K562 (cell line): Measurements from ENCODE around the gene HIPK2. TPM values are rescaled to one million over a fixed set of nuclear protein-coding genes. Genes with fewer than 3 reads are reported as not detected.

Experiments used
- ATAC-seq: fragments of 200-7000 bp; cut with Tn5 transposase; 3 replicates; pipeline ENCODE4 v1.9.1; 2020; ENCODE audit warnings: moderate library complexity
- BruUV-seq: library from RNA; stranded (reverse); fragments of 400-500 nt; replicated peaks from 2 replicates; lab custom pipeline; 2021; lab: Mats Ljungman, UMichigan
- CTCF ChIA-PET: fragments of 300-600 bp; formaldehyde crosslinking; extraction: SDS; loops from one replicate; lab custom pipeline; 2021; ENCODE audit warnings: low intra/inter-chr PET ratio; lab: Yijun Ruan, JAX
- POLR2A ChIA-PET: fragments of 300-600, 350-650 bp; sonication (Branson Sonifier 250); formaldehyde crosslinking; extraction: SDS; loops from one replicate; lab custom pipeline; 2021; ENCODE audit warnings: antibody characterized with exemption, inconsistent platforms; lab: Yijun Ruan, JAX
- DNase-seq, 4 experiments: peaks; one replicate each; pipeline versions ENCODE4 v3.0.0 to v3.0.0-alpha.2; 2011 to 2018; ENCODE audit warnings: low spot score in 3 of 4, mixed read lengths in 3 of 4; ENCODE audit errors: extremely low read depth in 1 of 4
- FAIRE-seq: peaks from 2 replicates; lab custom pipeline; 2011; peaks lifted over from hg19 to GRCh38; lab: Jason Lieb, UNC
- H2AFZ ChIP-seq: 2 replicates; pipeline ENCODE4 v1.6.0; 2011; ENCODE audit warnings: low read depth, low read length, control low read depth, inconsistent platforms
- H3K27ac ChIP-seq: fragments of 200-600 bp; 3 replicates; pipeline ENCODE4 v1.8.0; 2011; ENCODE audit warnings: low read depth, mild to moderate bottlenecking, control low read depth, inconsistent platforms, low read length, moderate library complexity, mixed read lengths; ENCODE audit errors: extremely low read depth
- H3K27me3 ChIP-seq, 2 experiments: fragments of 300-600 bp in 1 of 2; 2 replicates in 1 of 2; 3 replicates in 1 of 2; pipeline versions ENCODE4 v1.6.0 to v1.8.0; 2011; ENCODE audit warnings: inconsistent platforms in 2 of 2, low read length in 2 of 2, mild to moderate bottlenecking in 1 of 2, mixed read lengths in 1 of 2, moderate library complexity in 1 of 2; ENCODE audit not compliant: control insufficient read depth in 2 of 2, insufficient read depth in 2 of 2
- H3K36me3 ChIP-seq: fragments of 300-600 bp; 3 replicates; pipeline ENCODE4 v1.8.0; 2011; ENCODE audit warnings: mild to moderate bottlenecking, low read length, inconsistent platforms; ENCODE audit not compliant: control insufficient read depth, insufficient read depth
- H3K4me1 ChIP-seq, 2 experiments: fragments of 200-600 bp in 1 of 2; replicated peaks in 1 of 2; 2 replicates in 1 of 2; 3 replicates in 1 of 2; pipeline versions ENCODE4 v1.5.1 to v1.8.0; 2011; ENCODE audit warnings: inconsistent platforms in 2 of 2, low read length in 2 of 2, mild to moderate bottlenecking in 1 of 2, mixed read lengths in 1 of 2, moderate library complexity in 1 of 2; ENCODE audit not compliant: control insufficient read depth in 2 of 2, insufficient read depth in 2 of 2
- H3K4me2 ChIP-seq: 2 replicates; pipeline ENCODE4 v1.6.1; 2011; ENCODE audit warnings: low read length, control low read depth, inconsistent platforms, mixed read lengths; ENCODE audit not compliant: insufficient read depth
- H3K4me3 ChIP-seq: fragments of 200-600 bp; sonication (generic), shearing (Covaris generic); 2 replicates; pipeline ENCODE4 v1.5.1; 2016; ENCODE audit warnings: control low read depth, inconsistent platforms
- H3K79me2 ChIP-seq: fragments of 200-600 bp; 3 replicates; pipeline ENCODE4 v1.8.0; 2011; ENCODE audit warnings: low read length, inconsistent platforms; ENCODE audit not compliant: control insufficient read depth, insufficient read depth
- H3K9ac ChIP-seq, 2 experiments: 2 replicates each; pipeline versions ENCODE4 v1.6.0 to v1.6.1; 2011; ENCODE audit warnings: low read depth in 2 of 2, low read length in 2 of 2, control low read depth in 1 of 2, inconsistent platforms in 1 of 2, mild to moderate bottlenecking in 1 of 2, mixed read lengths in 1 of 2; ENCODE audit not compliant: insufficient read depth in 1 of 2
- H3K9me1 ChIP-seq: one replicate; pipeline ENCODE4 v1.6.0; 2011; ENCODE audit warnings: inconsistent platforms, mild to moderate bottlenecking, low read length, moderate library complexity; ENCODE audit not compliant: control insufficient read depth, insufficient read depth
- H3K9me3 ChIP-seq: replicated peaks from 2 replicates; pipeline ENCODE4 v1.5.1; 2011; ENCODE audit warnings: low read depth, low read length, inconsistent platforms; ENCODE audit not compliant: control insufficient read depth, insufficient read depth
- H4K20me1 ChIP-seq: replicated peaks from 2 replicates; pipeline ENCODE4 v1.6.1; 2011; ENCODE audit warnings: low read length, inconsistent platforms, mixed read lengths; ENCODE audit not compliant: control insufficient read depth, insufficient read depth
- CBFA2T2 ChIP-seq: fragments of 450-650 bp; conservative IDR thresholded peaks from 2 replicates; pipeline ENCODE4 v1.6.1; 2017; ENCODE audit warnings: mild to moderate bottlenecking
- ETV1 ChIP-seq: fragments of 450-650 bp; conservative IDR thresholded peaks from 2 replicates; pipeline ENCODE4 v1.6.1; 2016; ENCODE audit warnings: missing genetic modification characterization, control low read depth, low read depth, missing compliant biosample characterization
- EWSR1 ChIP-seq: fragments of 450-650 bp; IDR thresholded peaks from 2 replicates; pipeline ENCODE4 v1.6.1; 2018; ENCODE audit warnings: borderline replicate concordance, mild to moderate bottlenecking, low read depth, moderate library complexity; ENCODE audit not compliant: partially characterized antibody
- HNRNPL ChIP-seq: fragments of 200-400 bp; formaldehyde crosslinking; IDR thresholded peaks from 2 replicates; pipeline ENCODE4 v1.6.1; 2017; ENCODE audit warnings: low read depth, mild to moderate bottlenecking, low read length
- NFIC ChIP-seq: fragments of 450-650 bp; IDR thresholded peaks from 2 replicates; pipeline ENCODE4 v1.6.1; 2017; ENCODE audit warnings: mild to moderate bottlenecking, inconsistent platforms
- TEAD1 ChIP-seq, 2 experiments: fragments of 450-650 bp in 1 of 2; sonication (generic) in 1 of 2; formaldehyde crosslinking; IDR thresholded peaks; 2 replicates each; pipeline versions ENCODE4 v1.4.0 to v1.8.0; 2020 to 2022; ENCODE audit warnings: mild to moderate bottlenecking in 2 of 2, missing genetic modification reagents in 1 of 2
- XRCC3 ChIP-seq: fragments of 450-650 bp; IDR thresholded peaks from 2 replicates; pipeline ENCODE4 v1.6.1; 2017; ENCODE audit warnings: mild to moderate bottlenecking, moderate library complexity
- ZBTB7A ChIP-seq: IDR thresholded peaks from 2 replicates; pipeline ENCODE4 v1.6.1; 2011; ENCODE audit warnings: low read depth, mild to moderate bottlenecking, low read length, moderate library complexity, borderline replicate concordance; ENCODE audit not compliant: control insufficient read depth
- ZNF175 ChIP-seq: fragments of 200-800 bp; sonication (Bioruptor generic); IDR thresholded peaks from 2 replicates; pipeline ENCODE4 v1.6.1; 2016; ENCODE audit warnings: low read depth, mild to moderate bottlenecking, missing genetic modification characterization, missing compliant biosample characterization
- ZNF785 ChIP-seq: fragments of 250-450 bp; sonication (Bioruptor Pico); IDR thresholded peaks from 2 replicates; pipeline ENCODE4 v1.4.0; 2020; ENCODE audit warnings: mild to moderate bottlenecking
- WGBS: fragments of 100-300 bp; shearing (Covaris generic); methylation state at CpG from one replicate; pipeline ENCODE4 v1.1.6; 2016; ENCODE audit warnings: low coverage, mixed read lengths; ENCODE audit not compliant: insufficient coverage; ENCODE audit errors: missing lambda C conversion rate; 5-methylcytosine and 5-hydroxymethylcytosine counted together
- in situ Hi-C: fragments of 300-500 bp; cut with MboI; formaldehyde crosslinking; loops from 4 replicates; pipeline ENCODE4 v1.15.0; 2018; ENCODE audit warnings: inconsistent platforms, mixed read lengths
- intact Hi-C: fragments of 100-400 bp; cut with micrococcal nuclease; formaldehyde crosslinking; loops from 2 replicates; pipeline ENCODE4 v1.14.2; 2022
- polyA plus RNA-seq, 8 experiments: library from polyadenylated mRNA; depleted of rRNA in 4 of 8; stranded (reverse) in 5 of 8; unstranded in 3 of 8; fragments of >200 nt; fragmentation: Nextera tagmentation in 2 of 8; fragmentation: Illumina TruSeq in 1 of 8; extraction: Ambion mirVana in 2 of 8; extraction: Trizol in 1 of 8; gene quantifications; 2 replicates each; pipeline versions ENCODE4 v1.2.1 to v1.2.3, GENCODE V29; 2011 to 2014; ENCODE audit warnings: inconsistent platforms in 1 of 8, missing spikeins in 1 of 8
- total RNA-seq, 7 experiments: library from RNA; depleted of rRNA in 6 of 7; stranded (reverse); fragments of >200 nt in 6 of 7; fragmentation: Illumina TruSeq in 2 of 7; extraction: Trizol in 2 of 7; gene quantifications; 2 replicates each; pipeline versions ENCODE4 v1.2.1 to v1.2.3, GENCODE V29; 2011 to 2021; ENCODE audit warnings: low replicate concordance in 1 of 7
- TF ChIP-seq, protein P1 (sequence below), 3 experiments: IDR thresholded peaks in 2 of 3; conservative IDR thresholded peaks in 1 of 3; 2 replicates each; pipeline ENCODE4 v1.5.1; 2011 to 2012; ENCODE audit warnings: low read length in 3 of 3, mild to moderate bottlenecking in 3 of 3, control low read depth in 2 of 3, improper control_type of control experiment in 1 of 3, inconsistent platforms in 1 of 3, low read depth in 1 of 3, mixed read lengths in 1 of 3, moderate library complexity in 1 of 3; ENCODE audit not compliant: insufficient read depth in 2 of 3
- TF ChIP-seq, protein P2 (sequence below), 3 experiments: fragments of 200-800 bp in 1 of 3; fragments of 250-450 bp in 1 of 3; fragments of 450-650 bp in 1 of 3; sonication (Bioruptor Pico) in 1 of 3; sonication (Bioruptor generic) in 1 of 3; formaldehyde crosslinking in 1 of 3; IDR thresholded peaks; 2 replicates each; pipeline versions ENCODE4 v1.6.1 to v1.8.0; 2016 to 2022; ENCODE audit warnings: mild to moderate bottlenecking in 2 of 3, missing genetic modification characterization in 2 of 3, missing compliant biosample characterization in 1 of 3, moderate library complexity in 1 of 3

HIPK2 gene
- total and polyA plus RNA-seq, 9 of the 15 experiments (the other 6 are each of a cell fraction or from before 2014, with no cell fraction given) = 0.69 to 19.8 (median 5.1) TPM

DNA sequence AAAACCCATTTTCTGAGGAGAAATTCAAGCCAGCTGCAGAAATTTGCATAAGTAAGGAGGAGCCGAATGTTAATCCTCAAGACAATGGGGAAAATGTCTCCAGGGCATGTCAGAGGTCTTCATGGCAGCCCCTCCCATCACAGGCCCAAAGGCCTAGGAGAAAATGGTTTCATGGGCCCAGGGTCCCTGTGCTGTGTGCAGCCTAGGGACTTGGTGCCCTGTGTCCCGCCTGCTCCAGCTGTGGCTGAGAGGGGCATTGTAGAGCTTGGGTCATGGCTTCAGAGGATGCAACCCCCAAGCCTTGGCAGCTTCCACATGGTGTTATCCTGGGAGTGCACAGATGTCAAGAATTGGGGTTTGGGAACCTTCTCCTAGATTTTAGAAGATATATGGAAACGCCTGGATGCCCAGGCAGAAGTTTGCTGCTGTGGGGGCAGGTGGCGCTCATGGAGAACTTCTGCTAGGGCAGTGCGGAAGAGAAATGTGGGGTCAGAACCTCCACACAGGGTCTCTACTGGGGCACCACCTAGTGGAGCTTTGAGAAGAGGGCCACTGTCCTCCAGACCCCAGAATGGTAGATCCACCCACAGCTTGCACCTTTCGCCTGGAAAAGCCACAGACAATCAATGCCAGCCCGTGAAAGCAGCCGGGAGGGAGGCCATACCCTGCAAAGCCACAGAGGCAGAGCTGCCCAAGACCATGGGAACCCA, 223.7 kb downstream of the HIPK2 start (continued):
- TF ChIP-seq, protein P1, sequence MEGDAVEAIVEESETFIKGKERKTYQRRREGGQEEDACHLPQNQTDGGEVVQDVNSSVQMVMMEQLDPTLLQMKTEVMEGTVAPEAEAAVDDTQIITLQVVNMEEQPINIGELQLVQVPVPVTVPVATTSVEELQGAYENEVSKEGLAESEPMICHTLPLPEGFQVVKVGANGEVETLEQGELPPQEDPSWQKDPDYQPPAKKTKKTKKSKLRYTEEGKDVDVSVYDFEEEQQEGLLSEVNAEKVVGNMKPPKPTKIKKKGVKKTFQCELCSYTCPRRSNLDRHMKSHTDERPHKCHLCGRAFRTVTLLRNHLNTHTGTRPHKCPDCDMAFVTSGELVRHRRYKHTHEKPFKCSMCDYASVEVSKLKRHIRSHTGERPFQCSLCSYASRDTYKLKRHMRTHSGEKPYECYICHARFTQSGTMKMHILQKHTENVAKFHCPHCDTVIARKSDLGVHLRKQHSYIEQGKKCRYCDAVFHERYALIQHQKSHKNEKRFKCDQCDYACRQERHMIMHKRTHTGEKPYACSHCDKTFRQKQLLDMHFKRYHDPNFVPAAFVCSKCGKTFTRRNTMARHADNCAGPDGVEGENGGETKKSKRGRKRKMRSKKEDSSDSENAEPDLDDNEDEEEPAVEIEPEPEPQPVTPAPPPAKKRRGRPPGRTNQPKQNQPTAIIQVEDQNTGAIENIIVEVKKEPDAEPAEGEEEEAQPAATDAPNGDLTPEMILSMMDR (IDR thresholded peaks at IDR 0.05 in 2 of 3, conservative IDR thresholded peaks at IDR 0.05 in 1 of 3; ENCODE audit: insufficient read depth in 2 of 3, low read depth in 1 of 3, low read length in 3 of 3) = peak; percentile 43 to 83 (median 60); a peak in 5 of 6 replicates
- peak; percentile 51; the same call in 1 of the 2 replicates for TF ChIP-seq ZBTB7A
- TF ChIP-seq, all 486 proteins: peak for 8; not testable (repeated sequence) for 478

DNA sequence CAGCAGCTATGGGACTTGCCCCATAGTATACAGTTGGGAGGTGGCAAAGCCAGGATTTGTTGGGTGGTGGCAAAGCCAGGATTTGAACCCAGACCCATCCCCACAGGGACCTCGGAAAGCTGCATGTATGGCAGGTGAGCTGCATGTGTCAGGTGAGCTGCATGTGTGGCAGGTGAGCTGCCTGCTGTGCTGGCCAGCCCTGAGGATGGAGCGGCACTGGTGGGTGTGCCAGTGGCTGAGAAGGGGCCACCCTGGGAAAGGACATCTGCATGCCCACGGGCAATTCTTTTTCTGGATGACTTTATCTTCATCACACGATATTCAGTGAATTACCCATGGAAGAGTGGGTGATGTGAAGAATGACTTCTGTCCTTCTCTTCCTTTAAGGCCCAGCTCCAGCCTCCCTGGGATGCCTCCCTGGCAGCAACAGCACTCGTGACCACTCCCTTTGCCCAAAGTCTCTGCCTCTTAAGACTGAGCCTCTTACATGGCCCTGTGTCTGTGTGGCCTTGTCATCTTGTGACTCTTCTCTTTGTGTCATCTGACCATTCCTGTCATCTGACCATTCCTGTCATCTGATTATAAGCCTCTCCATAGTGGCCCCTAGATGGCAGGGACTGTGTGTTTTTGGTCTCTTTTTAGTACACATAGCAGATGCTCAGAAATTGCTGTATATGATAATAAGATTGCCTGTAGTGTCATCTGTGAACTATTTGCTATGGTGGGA, 229.3 kb downstream of the HIPK2 start:
- Histone ChIP-seq H3K9me3 (no peaks in the 10 kb centered on the region), H3K27ac (no peak overlapping the region), H3K4me2 (no peak overlapping the region; the same call in 1 of the 2 replicates), H3K4me1 (peaks cover 10 to 16% of the 10 kb centered on the region in 2 experiments; a peak in 4 of 5 replicates), H2AFZ (no peak overlapping the region), H3K27me3 (peaks cover 18 to 62% of the 10 kb centered on the region in 2 experiments; a peak in 4 of 5 replicates), H3K36me3 (no peaks in the 10 kb centered on the region), H3K4me3 (no peak overlapping the region), H3K79me2 (no peaks in the 10 kb centered on the region), H3K9ac (0 out of 4 replicates have a peak overlapping the region, but pooled peaks of 1 of the 2 experiments have one; percentile 62), H4K20me1 (0 out of 2 replicates have a peak, but pooled peaks cover 13% of the 10 kb centered on the region), H3K9me1 (no peaks in the 10 kb centered on the region)
- in situ Hi-C loops = no loop called here
- FAIRE-seq = no peak
- ATAC-seq = no peak
- BruUV-seq = no TSS peak
- POLR2A ChIA-PET = interaction anchor here (0.6 to 1.1 kb wide), 4 partner anchors 17 to 53 kb away, joined by 3 to 4 read pairs (median 3); no protein-coding TSS in a partner anchor
- DNase-seq = no peak
- intact Hi-C loops = no loop called here
- 5% methylated on average over 5 of the region's 5 CpGs for WGBS
- CTCF ChIA-PET = no interaction called here
- TF ChIP-seq, protein P2, sequence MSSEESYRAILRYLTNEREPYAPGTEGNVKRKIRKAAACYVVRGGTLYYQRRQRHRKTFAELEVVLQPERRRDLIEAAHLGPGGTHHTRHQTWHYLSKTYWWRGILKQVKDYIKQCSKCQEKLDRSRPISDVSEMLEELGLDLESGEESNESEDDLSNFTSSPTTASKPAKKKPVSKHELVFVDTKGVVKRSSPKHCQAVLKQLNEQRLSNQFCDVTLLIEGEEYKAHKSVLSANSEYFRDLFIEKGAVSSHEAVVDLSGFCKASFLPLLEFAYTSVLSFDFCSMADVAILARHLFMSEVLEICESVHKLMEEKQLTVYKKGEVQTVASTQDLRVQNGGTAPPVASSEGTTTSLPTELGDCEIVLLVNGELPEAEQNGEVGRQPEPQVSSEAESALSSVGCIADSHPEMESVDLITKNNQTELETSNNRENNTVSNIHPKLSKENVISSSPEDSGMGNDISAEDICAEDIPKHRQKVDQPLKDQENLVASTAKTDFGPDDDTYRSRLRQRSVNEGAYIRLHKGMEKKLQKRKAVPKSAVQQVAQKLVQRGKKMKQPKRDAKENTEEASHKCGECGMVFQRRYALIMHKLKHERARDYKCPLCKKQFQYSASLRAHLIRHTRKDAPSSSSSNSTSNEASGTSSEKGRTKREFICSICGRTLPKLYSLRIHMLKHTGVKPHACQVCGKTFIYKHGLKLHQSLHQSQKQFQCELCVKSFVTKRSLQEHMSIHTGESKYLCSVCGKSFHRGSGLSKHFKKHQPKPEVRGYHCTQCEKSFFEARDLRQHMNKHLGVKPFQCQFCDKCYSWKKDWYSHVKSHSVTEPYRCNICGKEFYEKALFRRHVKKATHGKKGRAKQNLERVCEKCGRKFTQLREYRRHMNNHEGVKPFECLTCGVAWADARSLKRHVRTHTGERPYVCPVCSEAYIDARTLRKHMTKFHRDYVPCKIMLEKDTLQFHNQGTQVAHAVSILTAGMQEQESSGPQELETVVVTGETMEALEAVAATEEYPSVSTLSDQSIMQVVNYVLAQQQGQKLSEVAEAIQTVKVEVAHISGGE (CRISPR knock-in tag; IDR thresholded peaks at IDR 0.05) = 0 out of 6 replicates have a peak, but pooled peaks of 1 of the 3 experiments have one; percentile 28
- TF ChIP-seq TEAD1 (CRISPR knock-in tag; IDR thresholded peaks at IDR 0.05) = 0 out of 4 replicates have a peak, but pooled peaks of 1 of the 2 experiments have one; percentile 33
- TF ChIP-seq CBFA2T2 = peak; percentile 39
- TF ChIP-seq ETV1 (tag) = no peak
- no peak for TF ChIP-seq XRCC3
- TF ChIP-seq HNRNPL = no peak
- no peak for TF ChIP-seq NFIC
- TF ChIP-seq ZNF175 = no peak
- no peak for TF ChIP-seq EWSR1
- no peak for TF ChIP-seq ZNF785 (CRISPR knock-in tag)
